Activated CD4-positive, alpha-beta T cell treated with anti-CD3 and anti-CD28 coated beads, Interleukin-2, Interleukin-4, amounts not matched to agents 100 ng/mL and 50 ng/mL, durations not matched to agents 16 hours and 8 hours (primary cell): ENCODE data around the gene GUCY2C.

Experiments
- DNase-seq: peaks from one replicate; pipeline ENCODE4 v3.0.0-alpha.2; 2020; ENCODE audit warnings: low spot score

GUCY2C gene

DNA sequence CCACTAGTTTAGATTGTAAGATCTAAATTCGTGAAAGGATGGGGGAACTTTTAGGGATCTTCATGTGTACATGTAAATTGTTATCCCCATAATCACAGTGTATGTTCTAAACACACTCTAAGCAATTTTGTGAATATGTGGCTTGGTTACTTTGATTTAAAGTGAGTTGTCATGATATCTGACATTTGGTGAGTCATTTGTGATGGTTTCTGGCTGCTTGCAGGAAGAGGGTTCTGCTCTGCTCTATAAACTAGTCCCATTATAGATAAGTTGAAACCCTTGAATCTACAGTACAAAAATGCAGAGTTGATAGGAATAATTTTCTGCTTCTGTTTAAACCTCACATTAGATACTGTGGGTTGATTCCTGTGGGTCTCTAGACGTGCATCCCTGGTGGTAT lies 14.8 kb downstream of the GUCY2C start:
- DNase-seq = no peak

DNA sequence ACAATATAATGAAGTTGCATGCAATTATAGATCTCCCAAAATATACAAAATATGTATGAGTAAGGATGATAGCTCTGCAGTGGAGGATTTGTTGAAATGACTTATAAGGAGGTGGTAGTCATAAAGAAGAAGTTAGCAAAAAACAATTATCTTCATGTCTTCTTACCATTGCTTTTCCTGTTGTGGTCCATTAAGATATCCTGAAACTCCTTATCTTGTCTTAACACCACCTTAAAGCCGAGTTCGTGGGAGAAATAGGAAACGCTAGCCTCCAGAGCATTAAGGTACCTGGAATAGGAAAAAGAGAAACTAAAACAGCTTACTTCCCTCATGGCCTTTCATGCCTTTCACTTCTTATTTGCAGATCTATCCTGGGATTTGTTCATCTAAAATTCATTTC lies 15.2 kb downstream of the GUCY2C start:
- no peak for DNase-seq

DNA sequence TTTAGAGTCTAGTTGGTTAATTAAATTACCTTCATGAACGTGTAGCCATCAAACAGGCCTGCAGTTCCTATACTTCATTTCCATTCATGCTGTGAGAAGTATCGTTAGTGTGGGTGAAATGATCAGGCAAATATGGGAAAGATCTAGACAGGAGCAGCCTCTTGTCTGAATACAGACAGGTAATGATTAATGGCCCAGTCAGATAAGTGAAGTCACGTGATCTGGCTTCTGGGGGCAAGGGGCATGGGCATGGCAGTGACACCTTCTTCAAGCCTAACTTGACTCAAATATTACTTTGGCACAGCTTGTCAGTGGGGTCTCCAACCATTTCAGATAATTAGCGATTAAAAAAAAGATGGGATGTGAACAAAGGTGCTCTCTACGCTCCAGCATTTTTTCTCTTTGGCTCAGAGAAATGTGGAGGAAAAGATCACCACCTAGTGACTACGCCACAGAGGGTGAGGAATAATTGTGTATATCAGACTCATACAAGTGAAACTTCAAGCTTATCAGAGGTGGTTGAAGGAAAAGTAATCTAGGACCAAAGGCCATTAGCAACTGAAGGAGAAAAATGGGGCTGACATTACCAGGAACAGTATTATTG lies 17.8 kb downstream of the GUCY2C start:
- no peak for DNase-seq

DNA sequence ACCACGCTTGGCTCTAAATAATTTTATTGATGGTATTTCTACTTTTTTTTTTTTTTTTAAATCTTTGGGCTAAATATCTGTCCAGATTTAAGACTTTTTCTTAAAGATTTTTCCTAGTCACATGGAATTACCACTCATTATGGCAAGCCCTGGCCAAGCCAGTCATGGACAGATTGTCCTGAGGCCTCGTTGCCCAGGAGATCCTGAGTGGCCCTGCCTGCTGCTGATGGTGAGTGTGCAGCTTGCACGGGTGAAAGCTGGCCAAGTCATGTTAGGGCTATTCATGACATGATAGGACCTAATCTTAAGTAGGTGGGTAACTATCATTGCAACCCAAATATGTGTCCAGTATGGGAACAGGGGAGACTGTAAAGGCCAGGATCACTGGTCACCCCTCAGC lies 27.8 kb downstream of the GUCY2C start:
- DNase-seq = no peak

DNA sequence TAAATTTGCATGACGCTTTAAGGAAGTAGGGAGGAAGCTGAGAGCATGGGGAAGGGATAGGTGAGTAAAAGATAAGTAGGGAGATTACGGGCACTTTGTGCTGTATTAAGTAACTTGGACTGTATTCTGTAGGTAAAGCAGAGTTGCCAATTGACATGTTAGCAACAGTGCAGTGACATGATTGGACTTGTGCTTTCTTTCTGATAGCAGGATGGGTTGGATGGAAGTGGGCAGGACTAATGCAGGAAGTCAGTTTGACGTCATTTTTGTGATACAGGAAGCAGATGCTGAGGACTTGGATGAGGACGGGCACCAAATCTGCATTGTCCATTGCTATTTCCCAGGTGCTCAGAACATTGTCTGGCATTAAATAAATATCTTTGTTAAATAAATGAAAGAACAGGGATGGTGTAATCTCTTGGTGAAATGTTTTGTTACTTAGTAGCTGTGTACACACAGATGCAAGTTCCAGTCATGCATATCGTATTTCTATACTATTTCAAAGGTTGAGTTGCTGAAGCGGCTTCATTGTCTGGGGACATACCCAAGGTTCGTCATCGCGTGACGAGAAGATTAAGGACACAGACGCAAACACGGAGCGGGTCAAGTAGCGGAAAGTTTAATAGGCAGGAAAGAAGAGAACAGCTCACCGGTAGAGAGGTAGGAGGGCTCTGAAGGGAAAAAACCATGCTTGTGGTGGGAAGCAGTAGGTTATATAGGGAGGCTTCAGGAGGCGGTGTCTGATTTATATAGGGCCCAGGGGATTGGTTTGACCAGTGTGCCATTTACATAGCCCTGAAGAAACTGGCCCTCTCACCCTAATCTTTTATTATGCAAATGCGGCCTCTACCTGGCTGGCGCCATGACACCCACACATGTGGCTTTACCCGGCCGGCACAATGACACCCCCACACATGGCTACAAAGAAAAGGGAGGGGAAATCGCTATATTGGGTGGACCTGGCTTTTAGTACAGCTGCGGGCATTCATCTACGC lies 30.7 kb downstream of the GUCY2C start:
- no peak for DNase-seq

DNA sequence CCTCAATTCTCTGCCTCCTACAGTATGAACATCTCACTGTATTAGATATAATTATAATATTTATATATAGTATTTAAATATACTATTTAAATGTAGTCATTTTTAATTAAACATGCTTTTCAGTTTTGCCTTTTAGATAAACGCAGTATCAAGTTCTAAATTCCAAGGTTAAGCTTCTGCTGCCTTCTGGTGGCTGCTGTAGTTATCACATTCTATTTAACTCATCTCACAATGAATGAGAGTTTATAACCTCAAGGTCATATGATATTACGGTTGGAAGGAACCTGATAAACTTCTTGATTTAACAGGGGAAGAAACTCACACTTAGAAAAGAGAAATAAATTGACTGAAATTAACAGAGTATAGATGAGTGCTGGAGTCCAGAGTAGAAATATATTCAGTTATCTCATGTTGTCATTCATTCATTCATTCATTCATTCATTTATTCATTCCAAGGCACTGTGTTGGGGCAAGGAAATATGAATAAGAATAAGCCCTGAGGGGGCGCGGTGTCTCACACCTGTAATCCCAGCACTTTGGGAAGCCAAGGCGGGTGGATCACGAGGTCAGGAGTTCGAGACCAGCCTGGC lies 31.9 kb downstream of the GUCY2C start:
- DNase-seq = peak; percentile 6

DNA sequence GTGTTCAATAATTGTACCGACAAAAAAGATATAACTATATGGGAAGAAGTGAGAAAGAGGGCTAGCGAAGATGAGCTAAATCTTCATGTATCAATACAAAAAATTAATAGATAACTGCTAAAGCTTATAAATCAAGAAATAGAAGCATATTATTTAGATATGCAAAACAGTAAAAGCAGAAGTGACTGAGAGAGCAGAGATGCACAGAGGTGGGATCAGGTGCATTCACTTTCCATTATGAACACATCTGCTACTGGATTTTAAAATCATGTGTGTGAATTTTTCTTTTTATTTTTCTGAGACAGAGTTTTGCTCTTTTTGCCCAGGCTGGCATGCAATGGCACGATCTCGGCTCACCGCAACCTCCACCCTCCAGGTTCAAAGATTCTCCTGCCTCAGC lies 33.4 kb downstream of the GUCY2C start:
- DNase-seq = no peak

DNA sequence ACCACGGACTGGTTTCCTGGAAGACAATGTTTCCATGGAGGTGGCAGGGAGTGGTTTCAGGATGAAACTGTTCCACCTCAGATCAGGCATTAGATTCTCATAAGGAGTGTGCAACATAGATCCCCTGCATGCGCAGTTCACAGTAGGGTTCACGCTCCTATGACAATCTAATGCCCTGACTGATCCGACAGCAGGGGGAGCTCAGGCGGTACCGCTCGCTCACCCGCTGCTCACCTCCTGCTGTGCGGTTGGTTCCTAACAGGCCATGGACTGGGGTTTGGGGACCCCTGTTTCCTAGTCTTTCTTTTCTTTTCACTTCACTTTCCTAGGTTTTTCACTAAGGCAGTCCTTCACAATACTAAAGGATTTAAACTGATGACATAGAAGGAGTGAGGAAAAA lies 39.6 kb downstream of the GUCY2C start:
- DNase-seq = no peak

DNA sequence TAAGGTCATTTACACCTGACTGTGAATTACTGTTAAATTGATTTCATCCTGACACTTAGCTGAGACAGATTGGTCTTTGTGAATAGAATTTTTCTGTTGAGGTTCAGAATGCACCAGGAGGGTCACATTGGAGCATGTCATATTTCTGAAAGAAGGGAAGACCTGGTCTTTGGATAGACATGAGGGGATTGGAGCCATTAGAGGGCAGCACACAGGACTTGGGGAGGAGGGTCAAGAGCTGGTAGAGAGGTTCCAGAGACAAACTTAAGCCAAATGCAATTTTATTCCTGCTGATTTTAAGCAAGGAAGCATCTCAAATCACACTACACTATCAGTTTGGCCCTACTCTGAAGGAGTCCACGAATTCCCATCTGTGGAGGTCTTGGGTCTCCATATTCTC lies 41.1 kb downstream of the GUCY2C start:
- DNase-seq = no peak

DNA sequence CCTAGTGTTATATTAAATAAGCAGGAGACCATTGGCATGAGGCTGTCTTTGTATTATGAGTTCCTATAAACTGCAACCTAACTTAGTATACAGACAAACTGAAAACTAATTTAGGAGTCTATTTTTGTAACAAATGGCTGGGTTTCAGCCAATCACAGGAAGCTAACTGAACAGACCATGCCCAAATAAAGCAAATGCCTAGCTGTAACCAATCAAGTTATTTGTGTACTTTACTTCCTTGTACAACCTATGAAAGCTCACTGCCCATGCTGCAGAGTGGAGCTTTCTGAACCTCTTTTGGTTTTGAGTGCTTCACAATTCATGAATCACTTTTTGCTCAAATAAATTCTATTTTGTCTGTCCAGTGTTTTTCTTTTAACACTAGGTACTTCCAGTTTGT lies 41.6 kb downstream of the GUCY2C start:
- DNase-seq = no peak

DNA sequence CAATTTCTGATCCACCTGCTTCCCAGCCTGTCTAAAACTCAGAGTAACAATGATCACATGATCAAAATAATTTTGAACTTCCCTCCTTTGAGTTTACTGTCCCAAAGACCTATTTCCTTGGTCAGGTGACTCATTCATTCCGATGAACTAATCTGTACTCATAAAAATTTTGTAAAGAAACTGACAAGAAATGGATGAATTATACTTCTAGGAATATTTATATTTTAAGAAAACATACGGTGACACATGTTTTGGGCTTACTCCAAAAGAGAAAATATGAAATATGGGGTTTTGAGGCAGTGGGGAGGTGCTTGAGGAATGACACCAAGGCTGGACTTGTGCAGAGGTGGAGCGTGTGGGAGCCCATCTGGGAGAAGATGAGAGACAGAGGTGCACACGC lies 42.0 kb downstream of the GUCY2C start:
- no peak for DNase-seq

DNA sequence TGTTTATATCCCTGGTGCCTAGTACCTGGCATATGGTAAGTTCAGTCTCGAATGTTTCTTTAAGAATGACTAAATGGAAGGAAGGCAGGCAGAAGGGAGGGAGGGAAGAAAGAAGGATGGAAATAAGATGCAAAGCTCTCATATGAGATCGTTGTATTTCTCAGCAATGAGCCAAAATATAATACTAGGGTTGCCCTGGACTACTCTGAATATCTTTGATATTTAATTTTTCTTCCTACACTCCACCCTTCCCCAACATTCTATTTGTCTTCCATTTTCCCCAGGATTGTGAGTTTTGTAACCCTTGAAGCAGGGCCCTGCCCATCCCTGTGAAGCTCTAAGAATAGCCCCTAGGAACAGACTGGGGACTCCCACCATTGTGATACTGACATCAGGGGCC lies 43.9 kb downstream of the GUCY2C start:
- no peak for DNase-seq

DNA sequence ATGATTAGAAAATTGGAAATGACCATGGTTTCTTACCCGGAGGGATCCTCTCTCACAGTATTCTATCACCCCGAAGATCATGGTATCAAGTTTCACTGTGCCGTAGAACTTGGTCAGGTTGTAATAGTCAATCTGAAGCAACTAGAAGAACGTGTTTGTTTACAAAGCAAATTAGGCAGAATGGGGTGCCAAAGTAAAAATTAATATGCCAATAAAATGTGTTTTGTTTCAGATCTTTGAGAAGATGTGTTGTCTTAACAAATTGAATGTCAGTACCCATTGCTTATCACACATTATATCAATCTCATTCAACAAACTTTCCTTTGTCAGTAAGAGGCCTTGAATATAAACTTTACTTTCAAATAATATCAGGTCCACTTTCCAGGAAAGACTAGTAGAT lies 45.0 kb downstream of the GUCY2C start:
- DNase-seq = no peak

DNA sequence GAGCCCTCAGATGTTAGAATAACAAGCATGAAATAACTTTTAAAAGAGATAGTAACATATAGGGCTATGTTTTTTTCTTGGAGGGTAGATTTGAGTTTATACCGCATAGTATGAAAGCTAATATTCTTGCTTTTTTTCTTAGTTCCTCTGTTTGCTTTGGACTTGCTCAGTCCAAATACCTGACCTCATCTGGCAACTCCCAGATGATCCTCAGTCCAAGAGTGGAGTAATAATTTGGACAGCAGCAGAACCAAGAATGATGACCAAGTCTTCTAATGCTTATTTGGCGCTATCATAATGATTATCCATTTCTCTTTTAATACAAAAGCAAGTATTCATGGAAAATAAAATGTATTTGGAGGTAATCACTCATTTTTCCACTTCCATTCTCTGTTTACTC lies 45.6 kb downstream of the GUCY2C start:
- no peak for DNase-seq

DNA sequence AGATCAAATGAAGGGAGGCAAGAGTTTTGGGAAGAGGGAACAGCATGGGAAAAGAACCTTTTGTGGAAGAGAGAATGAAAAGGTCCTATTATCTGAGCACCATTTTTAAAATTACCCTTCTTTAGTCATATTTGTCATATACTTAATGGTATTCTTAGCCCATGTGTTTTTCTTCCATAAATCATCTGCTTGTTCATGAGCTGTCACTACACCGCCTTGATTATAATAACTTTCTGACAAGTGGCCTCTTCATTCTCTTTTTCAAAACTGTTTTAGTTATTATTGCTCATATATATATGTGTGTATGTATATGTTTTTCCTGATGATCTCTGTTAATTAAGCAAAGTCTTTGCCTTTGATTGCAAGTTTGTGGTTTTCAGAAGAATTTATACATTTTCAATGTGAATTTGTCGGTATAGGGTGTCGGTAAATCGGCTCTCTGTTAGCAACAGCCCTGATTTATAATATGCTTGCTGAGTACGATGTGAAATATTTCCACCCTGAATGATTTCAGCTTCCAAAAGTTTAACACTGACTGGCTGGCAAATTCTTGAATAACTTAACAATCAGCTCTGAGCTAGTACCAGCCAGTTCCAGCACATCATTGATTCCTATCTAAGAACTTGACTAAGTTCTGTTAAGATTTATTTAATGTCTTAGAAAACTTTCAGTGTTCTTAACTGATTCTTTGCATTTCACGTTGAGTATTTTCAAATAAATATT lies 49.2 kb downstream of the GUCY2C start:
- no peak for DNase-seq

DNA sequence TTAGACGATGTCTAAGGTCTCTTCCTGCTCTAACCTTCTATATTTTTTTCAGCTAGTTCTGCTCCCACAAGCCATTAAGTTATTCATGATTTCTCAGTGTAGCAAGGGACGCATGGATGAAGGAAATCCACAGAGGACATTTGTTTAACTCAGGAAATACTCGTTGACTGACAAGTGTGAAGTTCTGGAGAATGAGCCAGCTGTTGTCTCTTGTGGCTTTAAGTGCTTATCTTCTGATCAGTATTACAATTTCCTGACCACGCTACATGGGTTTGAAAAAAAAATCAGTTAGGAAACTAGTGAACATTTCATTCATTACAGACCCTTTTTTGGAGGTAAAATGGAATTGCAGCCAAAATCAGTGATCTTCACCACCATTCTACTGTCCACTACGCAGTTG lies 53.1 kb downstream of the GUCY2C start:
- DNase-seq = peak; percentile 24

DNA sequence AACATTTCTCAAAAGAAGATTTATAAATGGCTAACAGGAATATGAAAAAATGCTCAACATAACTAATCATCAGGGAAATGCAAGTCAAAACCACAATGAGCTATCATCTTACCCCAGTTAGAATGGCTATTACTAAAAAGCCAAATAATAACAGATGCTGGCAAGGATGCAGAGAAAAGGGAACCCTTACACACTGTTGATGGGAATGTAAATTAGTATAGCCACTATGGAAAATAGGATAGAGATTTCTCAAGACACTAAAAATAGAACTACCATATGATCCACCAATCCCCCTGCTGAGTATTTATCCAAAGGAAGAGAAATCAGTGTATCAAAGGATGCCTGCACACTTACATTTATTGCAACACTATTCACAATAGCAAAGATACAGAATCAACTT lies 58.3 kb downstream of the GUCY2C start:
- DNase-seq = no peak

DNA sequence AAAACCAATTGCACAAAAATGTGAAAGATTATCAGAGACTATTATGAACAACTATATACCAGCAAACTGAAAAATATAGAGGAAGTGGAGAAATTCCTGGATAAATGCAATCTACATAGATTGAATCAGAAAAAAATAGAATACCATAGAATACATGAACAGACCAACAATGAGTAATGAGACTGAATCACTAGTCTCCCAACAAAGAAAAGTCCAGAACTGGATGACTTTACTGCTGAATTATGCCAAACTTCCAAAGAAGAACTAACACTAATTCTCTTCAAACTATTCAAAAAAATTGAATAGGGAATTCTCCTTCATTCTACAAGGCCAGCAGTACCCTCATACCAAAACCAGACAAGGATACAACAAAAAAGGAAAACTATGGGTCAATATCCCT lies 60.6 kb downstream of the GUCY2C start:
- no peak for DNase-seq

DNA sequence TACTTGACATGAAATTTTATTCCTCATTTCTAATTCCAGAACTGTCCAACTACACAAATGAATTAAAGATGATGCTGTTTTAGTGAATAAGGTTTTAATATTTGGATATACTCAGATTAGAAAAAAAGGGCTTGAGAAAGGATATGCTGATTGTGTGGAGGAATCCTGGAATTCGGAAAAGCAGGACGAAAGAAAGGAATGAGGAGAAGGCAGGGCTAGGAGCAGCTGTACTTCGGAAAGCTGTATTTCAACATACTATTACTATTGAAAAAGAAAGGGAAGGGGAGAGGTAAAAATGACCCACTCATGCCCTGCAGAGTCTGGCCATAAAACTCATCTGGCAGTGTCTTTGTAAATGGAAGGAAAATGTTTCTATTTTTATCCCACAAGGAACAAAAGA lies 65.6 kb downstream of the GUCY2C start:
- no peak for DNase-seq

DNA sequence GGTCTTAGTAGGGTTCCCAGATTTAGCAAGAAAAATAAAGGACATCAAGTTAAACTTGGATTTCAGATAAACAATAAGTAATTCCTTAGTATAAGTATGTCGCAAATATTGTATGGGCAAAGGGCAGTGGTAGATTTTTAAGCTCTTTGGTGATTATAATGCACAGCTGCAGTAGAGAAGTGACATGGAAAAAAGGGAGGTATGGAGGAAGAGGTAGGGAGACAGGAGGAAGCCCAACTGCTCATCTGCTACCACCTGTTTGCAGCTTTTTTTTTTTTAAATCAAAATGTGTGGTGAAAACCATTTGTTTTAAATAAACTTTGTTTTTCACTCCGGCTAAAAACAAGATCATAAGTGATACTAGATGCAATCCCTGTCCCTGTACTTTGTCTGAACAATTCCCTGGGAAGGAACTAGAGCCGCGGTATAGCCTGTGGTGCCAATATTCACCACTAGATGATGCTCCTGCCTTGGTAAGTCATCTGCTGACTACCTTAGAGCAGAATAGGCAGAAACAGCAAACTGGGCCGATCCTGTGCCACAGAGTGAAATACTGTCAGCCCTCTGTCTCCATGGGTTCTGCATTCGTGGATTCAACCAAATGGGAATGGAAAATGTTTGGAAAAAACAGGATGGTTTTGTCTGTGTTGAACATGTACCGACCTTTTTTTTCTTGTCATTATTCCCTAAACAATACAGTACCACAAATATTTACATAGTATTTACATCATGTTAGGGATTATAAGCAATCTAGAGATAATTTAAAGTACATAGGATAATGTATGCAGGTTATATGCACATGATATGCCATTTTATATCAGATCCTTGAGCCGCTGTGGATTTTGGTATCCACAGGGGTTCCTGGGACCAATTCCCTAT lies 66.3 kb downstream of the GUCY2C start:
- peak; percentile 54 for DNase-seq

DNA sequence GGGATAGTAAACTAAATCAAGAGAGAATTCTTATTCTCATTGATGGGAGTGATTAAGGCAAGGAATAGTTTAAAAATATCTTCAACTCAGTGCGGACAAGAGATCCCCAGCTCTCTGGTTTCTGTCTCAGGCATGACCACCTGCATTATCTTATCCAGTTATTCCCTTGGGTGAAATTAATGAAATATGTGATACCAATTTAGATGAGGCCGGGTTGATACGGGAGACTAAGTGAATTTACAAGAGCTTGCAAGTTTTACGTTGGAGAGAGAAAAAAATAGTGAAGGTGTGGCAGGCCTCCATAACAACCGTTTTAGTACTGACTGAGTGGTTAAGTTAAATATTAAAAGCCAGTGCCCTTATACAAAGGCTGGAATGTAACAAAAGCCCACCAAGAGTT lies 67.6 kb downstream of the GUCY2C start:
- no peak for DNase-seq

DNA sequence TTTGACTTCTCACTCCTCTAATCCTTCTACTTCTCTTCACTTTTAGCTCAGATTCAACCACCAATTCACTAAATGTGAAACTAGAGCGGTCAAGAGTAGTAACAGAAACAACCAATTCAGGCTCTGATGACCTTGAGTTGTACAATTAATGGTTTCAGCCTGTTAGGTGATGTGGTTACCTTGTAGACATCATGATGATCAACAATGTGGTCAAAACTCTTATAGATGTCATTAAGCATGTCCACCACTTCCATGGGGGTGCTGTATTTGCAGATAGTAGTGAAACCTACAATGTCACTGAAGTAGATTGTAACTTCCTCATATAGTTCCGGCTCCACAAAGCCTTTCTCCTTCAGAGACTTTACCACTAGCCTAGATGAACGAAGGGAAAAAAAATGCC lies 74.6 kb downstream of the GUCY2C start:
- no peak for DNase-seq
